ENCODE measurements around the gene FSD1. TPM values are rescaled to one million over a fixed set of nuclear protein-coding genes. Genes with fewer than 3 reads are reported as not detected.

The FSD1 gene
- total RNA-seq (2022; extraction: Qiagen RNA extraction) = 7.6 to 8.8 TPM (median 7.8 TPM) in 5 replicates

GRCh38 chr19:4304538-4305256, at the start of gene FSD1:
Gene FSD1 (plus strand): TSS chr19:4304598. CDS start chr19:4304747, 149 bp downstream.

GRCh38 chr19:4278419-4279266, 25.8 kb upstream of the FSD1 start, which contains the start of gene SHD:
Gene SHD (plus strand): TSS chr19:4279266. CDS start chr19:4280064, 798 bp downstream.

GRCh38 chr19:4302243-4302640, 2.2 kb upstream of the FSD1 start, which contains the start of gene TMIGD2:
Gene TMIGD2 (minus strand): TSS chr19:4302389. CDS start chr19:4302385, 4 bp downstream.

GRCh38 chr19:4338441-4339355, 34.3 kb downstream of the FSD1 start, which contains the start of gene STAP2:
Gene STAP2 (minus strand): TSS chr19:4338827. CDS start chr19:4338753, 74 bp downstream.

GRCh38 chr19:4343370-4344307, 39.2 kb downstream of the FSD1 start, which contains the start of gene MPND:
Gene MPND (plus strand): TSS chr19:4343562. CDS start chr19:4343594, 32 bp downstream.

Other genes starting within 250 kb of the FSD1 start
- gene ZBTB7A, start 237.7 kb upstream of the FSD1 start, total RNA-seq (2022; extraction: Qiagen RNA extraction) = 16.5 to 23.8 TPM (median 21.8 TPM) in 5 replicates
- gene MAP2K2, start 180.5 kb upstream of the FSD1 start, total RNA-seq (2022; extraction: Qiagen RNA extraction) = 128 to 186 TPM (median 169 TPM) in 5 replicates
- gene CREB3L3, start 151.0 kb upstream of the FSD1 start, total RNA-seq (2022; extraction: Qiagen RNA extraction) = 0.03 to 0.13 TPM (median 0.08 TPM) in 5 replicates
- gene SIRT6, start 122.0 kb upstream of the FSD1 start, total RNA-seq (2022; extraction: Qiagen RNA extraction) = 27.9 to 37.4 TPM (median 33.5 TPM) in 5 replicates
- gene ANKRD24, start 121.9 kb upstream of the FSD1 start, total RNA-seq (2022; extraction: Qiagen RNA extraction) = 0.14 to 0.24 TPM (median 0.22 TPM) in 5 replicates
- 2.5 to 3.9 TPM (median 3.4 TPM) in 5 replicates for gene EBI3, start 75.1 kb upstream of the FSD1 start, total RNA-seq (2022; extraction: Qiagen RNA extraction)
- gene YJU2, start 57.5 kb upstream of the FSD1 start, total RNA-seq (2022; extraction: Qiagen RNA extraction) = 17.9 to 21.7 TPM (median 19.3 TPM) in 5 replicates
- 0.07 TPM in 1 of 5 replicates, not detected in the others for gene SHD, start 25.3 kb upstream of the FSD1 start, total RNA-seq (2022; extraction: Qiagen RNA extraction)
- gene TMIGD2, start 2.2 kb upstream of the FSD1 start, total RNA-seq (2022; extraction: Qiagen RNA extraction) = not detected in 5 replicates
- gene STAP2, start 34.2 kb downstream of the FSD1 start, total RNA-seq (2022; extraction: Qiagen RNA extraction) = 0.22 TPM in 1 of 5 replicates, not detected in the others
- 8.6 to 12.4 TPM (median 10.9 TPM) in 5 replicates for gene MPND, start 39.0 kb downstream of the FSD1 start, total RNA-seq (2022; extraction: Qiagen RNA extraction)
- gene SH3GL1, start 95.9 kb downstream of the FSD1 start, total RNA-seq (2022; extraction: Qiagen RNA extraction) = 50.2 to 59.5 TPM (median 56.2 TPM) in 5 replicates
- gene CHAF1A, start 98.0 kb downstream of the FSD1 start, total RNA-seq (2022; extraction: Qiagen RNA extraction) = 19.7 to 23.9 TPM (median 20.6 TPM) in 5 replicates
- 44.1 to 58.8 TPM (median 57.7 TPM) in 5 replicates for gene UBXN6, start 153.2 kb downstream of the FSD1 start, total RNA-seq (2022; extraction: Qiagen RNA extraction)
- 24.4 to 28.0 TPM (median 25.7 TPM) in 5 replicates for gene HDGFL2, start 167.7 kb downstream of the FSD1 start, total RNA-seq (2022; extraction: Qiagen RNA extraction)
- 0.10 to 0.16 TPM (median 0.12 TPM) in 5 replicates for gene PLIN4, start 213.9 kb downstream of the FSD1 start, total RNA-seq (2022; extraction: Qiagen RNA extraction)
- gene PLIN5, start 230.6 kb downstream of the FSD1 start, total RNA-seq (2022; extraction: Qiagen RNA extraction) = 0.06 to 0.20 TPM (median 0.12 TPM) in 5 replicates
- 0.06 to 0.24 TPM (median 0.08 TPM) in 5 replicates for gene LRG1, start 235.4 kb downstream of the FSD1 start, total RNA-seq (2022; extraction: Qiagen RNA extraction)